Retinal pigment epithelial cell (primary cell): Measurements from ENCODE around the gene GRB10.

ENCODE experiments used
- DNase-seq: peaks from one replicate; pipeline ENCODE4 v3.0.0-alpha.2; 2010; ENCODE audit warnings: low read depth
- H3K4me3 ChIP-seq: 2 replicates; pipeline ENCODE4 v1.5.1; 2011; ENCODE audit warnings: mild to moderate bottlenecking, low read length, control low read depth, moderate library complexity
- CTCF ChIP-seq: conservative IDR thresholded peaks from 2 replicates; pipeline ENCODE4 v1.5.1; 2011; ENCODE audit warnings: low read depth, low read length, control low read depth, inconsistent platforms

The GRB10 gene

DNA sequence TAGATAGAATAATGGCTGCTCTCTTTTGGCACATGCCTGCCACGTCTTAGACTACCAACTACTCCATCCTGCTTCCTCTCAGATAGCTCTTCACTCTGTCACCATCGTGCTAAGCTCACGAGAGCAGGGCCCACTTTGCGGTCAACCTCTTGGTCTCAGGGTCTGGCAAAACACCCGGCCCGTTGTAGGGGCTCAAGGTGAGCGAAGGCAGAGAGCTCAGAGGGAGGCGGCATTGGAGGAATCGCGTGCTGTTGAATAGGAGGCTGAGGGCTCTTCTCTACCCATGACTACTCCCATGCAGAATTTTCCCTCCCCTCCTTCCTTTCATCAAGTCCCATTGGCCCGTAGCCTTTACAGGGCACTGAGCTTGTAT, 116.6 kb downstream of the GRB10 start:
- no peak overlapping the region for H3K4me3 ChIP-seq
- no peak for DNase-seq
- no peak for TF ChIP-seq CTCF

GRCh38 chr7:50665403-50666123, 117.1 kb downstream of the GRB10 start:
- DNase-seq = no peak
- no peak overlapping the region for H3K4me3 ChIP-seq
- no peak for TF ChIP-seq CTCF

- H3K4me3 ChIP-seq = no peak overlapping the region
- DNase-seq = no peak
- no peak for TF ChIP-seq CTCF
These were observed 117.8 kb downstream of the GRB10 start for GRCh38 chr7:50664937-50665336.

DNA sequence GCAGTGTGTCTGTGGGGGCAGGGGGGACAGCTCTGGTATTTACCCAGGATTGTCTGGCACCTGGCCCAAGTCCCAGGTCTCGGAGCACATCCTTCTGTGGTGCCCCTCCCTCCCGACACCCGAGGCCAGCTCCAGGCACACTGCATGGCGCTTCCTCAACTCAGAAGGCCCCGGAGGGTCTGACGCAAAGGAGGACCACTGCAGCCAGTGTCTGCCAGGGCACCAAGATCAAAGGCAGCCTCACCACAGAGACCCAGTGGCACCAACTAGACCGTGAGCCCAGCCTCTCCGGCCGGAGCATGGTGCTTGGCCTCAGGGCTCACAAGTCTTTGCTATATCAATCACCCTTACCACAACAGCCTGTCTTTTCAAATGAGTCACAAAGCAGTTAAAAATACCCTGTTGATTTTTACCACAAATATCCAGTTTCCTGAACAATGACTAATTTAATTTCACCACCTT, 118.2 kb downstream of the GRB10 start:
- no peak overlapping the region for H3K4me3 ChIP-seq
- no peak for TF ChIP-seq CTCF
- no peak for DNase-seq

DNA sequence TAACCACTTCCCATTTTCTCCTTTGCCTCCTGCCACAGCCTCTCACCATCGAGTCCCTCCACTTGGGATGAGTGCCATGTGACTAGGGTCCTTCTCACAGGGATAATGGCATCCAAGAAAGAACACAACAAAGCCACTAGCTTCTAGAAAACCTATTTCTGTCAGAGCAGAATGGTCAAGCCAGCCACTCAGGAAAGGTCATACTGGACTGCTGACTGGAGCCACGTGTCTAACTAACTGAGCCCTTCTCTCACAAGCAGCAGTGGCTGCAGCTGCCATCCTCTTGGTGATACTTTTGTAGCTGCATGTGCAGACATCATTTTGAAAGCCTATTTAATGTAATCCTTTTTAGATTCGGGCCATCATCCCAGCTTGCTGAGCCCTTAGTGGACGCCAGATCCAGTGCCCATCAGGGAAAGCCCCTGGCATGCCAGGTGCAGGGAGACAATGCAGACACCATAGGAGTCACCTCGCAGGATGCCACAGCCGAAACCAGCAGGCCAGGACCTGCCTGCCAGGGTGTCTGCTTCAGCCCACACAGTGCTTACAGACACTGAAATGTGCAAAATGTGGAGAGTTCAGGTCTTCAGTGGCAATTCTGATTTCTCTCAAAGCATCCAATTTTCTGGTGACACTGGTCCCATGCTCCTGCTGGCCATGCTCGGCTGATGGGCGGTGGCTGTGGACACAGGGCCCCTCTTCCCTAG, 119.1 kb downstream of the GRB10 start:
- TF ChIP-seq CTCF = no peak
- DNase-seq = no peak
- H3K4me3 ChIP-seq = no peak overlapping the region

DNA sequence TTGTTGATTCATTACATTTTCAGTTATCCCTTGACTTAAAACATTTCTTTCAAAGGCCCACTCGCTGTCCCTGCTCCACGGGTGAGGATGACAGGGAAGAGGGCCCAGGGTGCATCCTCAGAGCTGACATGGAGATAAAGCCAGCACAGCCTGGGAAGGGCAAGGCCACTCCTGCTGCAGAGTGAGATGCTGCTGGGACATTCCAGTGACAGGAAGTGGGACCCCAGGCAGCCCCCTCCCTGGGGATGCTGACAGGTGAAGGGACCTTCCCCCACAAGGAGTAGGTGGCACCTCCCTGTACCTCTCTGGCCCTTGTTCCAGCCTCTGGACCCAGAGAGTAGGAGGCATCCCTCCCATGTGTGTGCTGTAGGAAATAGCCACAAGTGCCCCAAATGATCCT, 119.7 kb downstream of the GRB10 start:
- no peak for DNase-seq
- H3K4me3 ChIP-seq = no peak overlapping the region
- TF ChIP-seq CTCF = no peak
